ENCODE data around the gene PTPRZ1.

GRCh38 chr7:122082160-122082559, 209.2 kb downstream of the PTPRZ1 start:
- no peak for TF ChIP-seq REST (IDR thresholded peaks at IDR 0.05; ENCODE audit: low read depth, low read length)
- TF ChIP-seq, protein P1, sequence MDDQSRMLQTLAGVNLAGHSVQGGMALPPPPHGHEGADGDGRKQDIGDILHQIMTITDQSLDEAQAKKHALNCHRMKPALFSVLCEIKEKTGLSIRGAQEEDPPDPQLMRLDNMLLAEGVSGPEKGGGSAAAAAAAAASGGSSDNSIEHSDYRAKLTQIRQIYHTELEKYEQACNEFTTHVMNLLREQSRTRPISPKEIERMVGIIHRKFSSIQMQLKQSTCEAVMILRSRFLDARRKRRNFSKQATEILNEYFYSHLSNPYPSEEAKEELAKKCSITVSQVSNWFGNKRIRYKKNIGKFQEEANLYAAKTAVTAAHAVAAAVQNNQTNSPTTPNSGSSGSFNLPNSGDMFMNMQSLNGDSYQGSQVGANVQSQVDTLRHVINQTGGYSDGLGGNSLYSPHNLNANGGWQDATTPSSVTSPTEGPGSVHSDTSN (IDR thresholded peaks at IDR 0.05), result no peak
- TF ChIP-seq, protein P2, sequence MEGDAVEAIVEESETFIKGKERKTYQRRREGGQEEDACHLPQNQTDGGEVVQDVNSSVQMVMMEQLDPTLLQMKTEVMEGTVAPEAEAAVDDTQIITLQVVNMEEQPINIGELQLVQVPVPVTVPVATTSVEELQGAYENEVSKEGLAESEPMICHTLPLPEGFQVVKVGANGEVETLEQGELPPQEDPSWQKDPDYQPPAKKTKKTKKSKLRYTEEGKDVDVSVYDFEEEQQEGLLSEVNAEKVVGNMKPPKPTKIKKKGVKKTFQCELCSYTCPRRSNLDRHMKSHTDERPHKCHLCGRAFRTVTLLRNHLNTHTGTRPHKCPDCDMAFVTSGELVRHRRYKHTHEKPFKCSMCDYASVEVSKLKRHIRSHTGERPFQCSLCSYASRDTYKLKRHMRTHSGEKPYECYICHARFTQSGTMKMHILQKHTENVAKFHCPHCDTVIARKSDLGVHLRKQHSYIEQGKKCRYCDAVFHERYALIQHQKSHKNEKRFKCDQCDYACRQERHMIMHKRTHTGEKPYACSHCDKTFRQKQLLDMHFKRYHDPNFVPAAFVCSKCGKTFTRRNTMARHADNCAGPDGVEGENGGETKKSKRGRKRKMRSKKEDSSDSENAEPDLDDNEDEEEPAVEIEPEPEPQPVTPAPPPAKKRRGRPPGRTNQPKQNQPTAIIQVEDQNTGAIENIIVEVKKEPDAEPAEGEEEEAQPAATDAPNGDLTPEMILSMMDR (IDR thresholded peaks at IDR 0.05), result no peak
- no peak for TF ChIP-seq RAD21 (IDR thresholded peaks at IDR 0.05; ENCODE audit: low read length)
- TF ChIP-seq POLR2AphosphoS5 (IDR thresholded peaks at IDR 0.05; ENCODE audit: low read depth, low read length), result no peak
- TF ChIP-seq RXRA (IDR thresholded peaks at IDR 0.05; ENCODE audit: borderline replicate concordance, low read depth), result no peak
